ENCODE data around the gene TMCC1.

GRCh38 chr3:129648391-129648790, 245.1 kb downstream of the TMCC1 start:
- TF ChIP-seq CTCF (IDR thresholded peaks at IDR 0.05), result no peak
- TF ChIP-seq POLR2A (IDR thresholded peaks at IDR 0.05), result no peak
